WTC11 (cell line): ENCODE measurements around the gene PDCD5. TPM values are rescaled to one million over a fixed set of nuclear protein-coding genes. Genes with fewer than 3 reads are reported as not detected.
A peak's percentile ranks its signal among the peaks of the same experiment; 100 is the strongest.

Experiments used
- ATF6 ChIP-seq: sonication (generic); formaldehyde crosslinking; IDR thresholded peaks from 2 replicates; pipeline ENCODE4 v1.8.1; 2023; ENCODE audit warnings: mild to moderate bottlenecking, missing genetic modification reagents
- CREM ChIP-seq: sonication (generic); formaldehyde crosslinking; IDR thresholded peaks from 2 replicates; pipeline ENCODE4 v1.8.1; 2022; ENCODE audit warnings: mild to moderate bottlenecking, missing genetic modification reagents, moderate library complexity
- E2F5 ChIP-seq: sonication (generic); formaldehyde crosslinking; IDR thresholded peaks from 2 replicates; pipeline ENCODE4 v1.8.1; 2022; ENCODE audit warnings: mild to moderate bottlenecking, moderate library complexity, missing genetic modification reagents
- GRHL2 ChIP-seq: fragments of 250-450 bp; sonication (Bioruptor Pico); IDR thresholded peaks from 2 replicates; pipeline ENCODE4 v1.8.0; 2022; ENCODE audit warnings: mild to moderate bottlenecking, moderate library complexity; ENCODE audit not compliant: insufficient replicate concordance, severe bottlenecking
- GTF2I ChIP-seq: fragments of 250-450 bp; sonication (Bioruptor Pico); conservative IDR thresholded peaks from 2 replicates; pipeline ENCODE4 v1.4.0; 2021; ENCODE audit warnings: mild to moderate bottlenecking
- IRF2 ChIP-seq: sonication (generic); formaldehyde crosslinking; IDR thresholded peaks from 2 replicates; pipeline ENCODE4 v1.8.0; 2022; ENCODE audit warnings: low read depth, missing genetic modification reagents, borderline replicate concordance
- NFATC4 ChIP-seq: fragments of 250-450 bp; sonication (Bioruptor Pico); IDR thresholded peaks from 2 replicates; pipeline ENCODE4 v1.9.0; 2021; ENCODE audit warnings: mild to moderate bottlenecking
- NR1H2 ChIP-seq: sonication (generic); formaldehyde crosslinking; IDR thresholded peaks from 2 replicates; pipeline ENCODE4 v1.9.0; 2021; ENCODE audit warnings: mild to moderate bottlenecking, moderate library complexity, missing genetic modification reagents
- NR2C2 ChIP-seq: sonication (generic); formaldehyde crosslinking; IDR thresholded peaks from 2 replicates; pipeline ENCODE4 v1.8.0; 2022; ENCODE audit warnings: mild to moderate bottlenecking, missing genetic modification reagents
- NR3C1 ChIP-seq: sonication (generic); formaldehyde crosslinking; conservative IDR thresholded peaks from 2 replicates; pipeline ENCODE4 v1.8.1; 2023; ENCODE audit warnings: low read depth, mild to moderate bottlenecking, missing genetic modification reagents
- TEAD1 ChIP-seq: sonication (generic); formaldehyde crosslinking; IDR thresholded peaks from 2 replicates; pipeline ENCODE4 v1.8.0; 2022; ENCODE audit warnings: mild to moderate bottlenecking, missing genetic modification reagents
- USF1 ChIP-seq: sonication (generic); formaldehyde crosslinking; IDR thresholded peaks from 2 replicates; pipeline ENCODE4 v1.8.0; 2022; ENCODE audit warnings: mild to moderate bottlenecking, missing genetic modification reagents
- ZBTB43 ChIP-seq: sonication (generic); formaldehyde crosslinking; IDR thresholded peaks from 2 replicates; pipeline ENCODE4 v1.8.1; 2023; ENCODE audit warnings: mild to moderate bottlenecking, missing genetic modification reagents
- ZNF138 ChIP-seq: sonication (generic); formaldehyde crosslinking; conservative IDR thresholded peaks from 2 replicates; pipeline ENCODE4 v1.8.1; 2022; ENCODE audit warnings: mild to moderate bottlenecking, moderate library complexity, missing genetic modification reagents
- ZNF263 ChIP-seq: sonication (generic); formaldehyde crosslinking; IDR thresholded peaks from 2 replicates; pipeline ENCODE4 v1.8.1; 2022; ENCODE audit warnings: low read depth, mild to moderate bottlenecking, moderate library complexity, missing genetic modification reagents
- ZNF512 ChIP-seq: sonication (generic); formaldehyde crosslinking; IDR thresholded peaks from 2 replicates; pipeline ENCODE4 v1.8.1; 2022; ENCODE audit warnings: missing genetic modification reagents, borderline replicate concordance
- ZSCAN18 ChIP-seq: fragments of 250-450 bp; sonication (Bioruptor Pico); IDR thresholded peaks from 2 replicates; pipeline ENCODE4 v2.1.2; 2022; ENCODE audit warnings: mild to moderate bottlenecking, moderate library complexity
- total RNA-seq: library from RNA; stranded (reverse); gene quantifications from 3 replicates; pipeline ENCODE4 v1.2.3, GENCODE V29; 2021
- TF ChIP-seq, protein P1 (sequence below): sonication (generic); formaldehyde crosslinking; IDR thresholded peaks from 2 replicates; pipeline ENCODE4 v1.8.0; 2023; ENCODE audit warnings: mild to moderate bottlenecking, missing genetic modification reagents
- TF ChIP-seq, protein P2 (sequence below): sonication (generic); formaldehyde crosslinking; IDR thresholded peaks from 2 replicates; pipeline ENCODE4 v1.8.1; 2023; ENCODE audit warnings: mild to moderate bottlenecking, missing genetic modification reagents, borderline replicate concordance

The PDCD5 gene
- total RNA-seq, 1 experiment from 2014 or later, result 89.5 TPM

GRCh38 chr19:32580901-32581704 lies at the start of gene PDCD5 (continued):
- TF ChIP-seq, protein P1, sequence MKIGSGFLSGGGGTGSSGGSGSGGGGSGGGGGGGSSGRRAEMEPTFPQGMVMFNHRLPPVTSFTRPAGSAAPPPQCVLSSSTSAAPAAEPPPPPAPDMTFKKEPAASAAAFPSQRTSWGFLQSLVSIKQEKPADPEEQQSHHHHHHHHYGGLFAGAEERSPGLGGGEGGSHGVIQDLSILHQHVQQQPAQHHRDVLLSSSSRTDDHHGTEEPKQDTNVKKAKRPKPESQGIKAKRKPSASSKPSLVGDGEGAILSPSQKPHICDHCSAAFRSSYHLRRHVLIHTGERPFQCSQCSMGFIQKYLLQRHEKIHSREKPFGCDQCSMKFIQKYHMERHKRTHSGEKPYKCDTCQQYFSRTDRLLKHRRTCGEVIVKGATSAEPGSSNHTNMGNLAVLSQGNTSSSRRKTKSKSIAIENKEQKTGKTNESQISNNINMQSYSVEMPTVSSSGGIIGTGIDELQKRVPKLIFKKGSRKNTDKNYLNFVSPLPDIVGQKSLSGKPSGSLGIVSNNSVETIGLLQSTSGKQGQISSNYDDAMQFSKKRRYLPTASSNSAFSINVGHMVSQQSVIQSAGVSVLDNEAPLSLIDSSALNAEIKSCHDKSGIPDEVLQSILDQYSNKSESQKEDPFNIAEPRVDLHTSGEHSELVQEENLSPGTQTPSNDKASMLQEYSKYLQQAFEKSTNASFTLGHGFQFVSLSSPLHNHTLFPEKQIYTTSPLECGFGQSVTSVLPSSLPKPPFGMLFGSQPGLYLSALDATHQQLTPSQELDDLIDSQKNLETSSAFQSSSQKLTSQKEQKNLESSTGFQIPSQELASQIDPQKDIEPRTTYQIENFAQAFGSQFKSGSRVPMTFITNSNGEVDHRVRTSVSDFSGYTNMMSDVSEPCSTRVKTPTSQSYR (CRISPR knock-in tag), result no peak
- TF ChIP-seq NFATC4 (CRISPR knock-in tag), result no peak
- TF ChIP-seq NR1H2 (CRISPR knock-in tag), result no peak
- TF ChIP-seq NR2C2 (CRISPR knock-in tag), result no peak
- TF ChIP-seq CREM (CRISPR knock-in tag), result no peak
- no peak for TF ChIP-seq ATF6 (CRISPR knock-in tag)
- TF ChIP-seq GTF2I (CRISPR knock-in tag), result no peak
- no peak for TF ChIP-seq IRF2 (CRISPR knock-in tag)
- TF ChIP-seq ZNF138 (CRISPR knock-in tag), result no peak
- TF ChIP-seq ZBTB43, result no peak
- TF ChIP-seq GRHL2 (CRISPR knock-in tag), result no peak
- TF ChIP-seq, protein P2, sequence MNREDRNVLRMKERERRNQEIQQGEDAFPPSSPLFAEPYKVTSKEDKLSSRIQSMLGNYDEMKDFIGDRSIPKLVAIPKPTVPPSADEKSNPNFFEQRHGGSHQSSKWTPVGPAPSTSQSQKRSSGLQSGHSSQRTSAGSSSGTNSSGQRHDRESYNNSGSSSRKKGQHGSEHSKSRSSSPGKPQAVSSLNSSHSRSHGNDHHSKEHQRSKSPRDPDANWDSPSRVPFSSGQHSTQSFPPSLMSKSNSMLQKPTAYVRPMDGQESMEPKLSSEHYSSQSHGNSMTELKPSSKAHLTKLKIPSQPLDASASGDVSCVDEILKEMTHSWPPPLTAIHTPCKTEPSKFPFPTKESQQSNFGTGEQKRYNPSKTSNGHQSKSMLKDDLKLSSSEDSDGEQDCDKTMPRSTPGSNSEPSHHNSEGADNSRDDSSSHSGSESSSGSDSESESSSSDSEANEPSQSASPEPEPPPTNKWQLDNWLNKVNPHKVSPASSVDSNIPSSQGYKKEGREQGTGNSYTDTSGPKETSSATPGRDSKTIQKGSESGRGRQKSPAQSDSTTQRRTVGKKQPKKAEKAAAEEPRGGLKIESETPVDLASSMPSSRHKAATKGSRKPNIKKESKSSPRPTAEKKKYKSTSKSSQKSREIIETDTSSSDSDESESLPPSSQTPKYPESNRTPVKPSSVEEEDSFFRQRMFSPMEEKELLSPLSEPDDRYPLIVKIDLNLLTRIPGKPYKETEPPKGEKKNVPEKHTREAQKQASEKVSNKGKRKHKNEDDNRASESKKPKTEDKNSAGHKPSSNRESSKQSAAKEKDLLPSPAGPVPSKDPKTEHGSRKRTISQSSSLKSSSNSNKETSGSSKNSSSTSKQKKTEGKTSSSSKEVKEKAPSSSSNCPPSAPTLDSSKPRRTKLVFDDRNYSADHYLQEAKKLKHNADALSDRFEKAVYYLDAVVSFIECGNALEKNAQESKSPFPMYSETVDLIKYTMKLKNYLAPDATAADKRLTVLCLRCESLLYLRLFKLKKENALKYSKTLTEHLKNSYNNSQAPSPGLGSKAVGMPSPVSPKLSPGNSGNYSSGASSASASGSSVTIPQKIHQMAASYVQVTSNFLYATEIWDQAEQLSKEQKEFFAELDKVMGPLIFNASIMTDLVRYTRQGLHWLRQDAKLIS (CRISPR knock-in tag), result no peak
- TF ChIP-seq NR3C1 (CRISPR knock-in tag), result no peak
- TF ChIP-seq TEAD1 (CRISPR knock-in tag), result peak; percentile 41; the same call in 1 of the 2 replicates
- no peak; the same call in 1 of the 2 replicates for TF ChIP-seq ZNF263
- TF ChIP-seq USF1 (CRISPR knock-in tag), result no peak
- no peak for TF ChIP-seq ZNF512 (CRISPR knock-in tag)
- TF ChIP-seq E2F5, result no peak
- no peak for TF ChIP-seq ZSCAN18 (CRISPR knock-in tag)
